ENCODE results near the gene ARHGEF3. TPM values are rescaled to one million over a fixed set of nuclear protein-coding genes. Genes with fewer than 3 reads are reported as not detected.

Gene ARHGEF3
- total RNA-seq, 1 donor from 2014 or later = 6.9 TPM

DNA sequence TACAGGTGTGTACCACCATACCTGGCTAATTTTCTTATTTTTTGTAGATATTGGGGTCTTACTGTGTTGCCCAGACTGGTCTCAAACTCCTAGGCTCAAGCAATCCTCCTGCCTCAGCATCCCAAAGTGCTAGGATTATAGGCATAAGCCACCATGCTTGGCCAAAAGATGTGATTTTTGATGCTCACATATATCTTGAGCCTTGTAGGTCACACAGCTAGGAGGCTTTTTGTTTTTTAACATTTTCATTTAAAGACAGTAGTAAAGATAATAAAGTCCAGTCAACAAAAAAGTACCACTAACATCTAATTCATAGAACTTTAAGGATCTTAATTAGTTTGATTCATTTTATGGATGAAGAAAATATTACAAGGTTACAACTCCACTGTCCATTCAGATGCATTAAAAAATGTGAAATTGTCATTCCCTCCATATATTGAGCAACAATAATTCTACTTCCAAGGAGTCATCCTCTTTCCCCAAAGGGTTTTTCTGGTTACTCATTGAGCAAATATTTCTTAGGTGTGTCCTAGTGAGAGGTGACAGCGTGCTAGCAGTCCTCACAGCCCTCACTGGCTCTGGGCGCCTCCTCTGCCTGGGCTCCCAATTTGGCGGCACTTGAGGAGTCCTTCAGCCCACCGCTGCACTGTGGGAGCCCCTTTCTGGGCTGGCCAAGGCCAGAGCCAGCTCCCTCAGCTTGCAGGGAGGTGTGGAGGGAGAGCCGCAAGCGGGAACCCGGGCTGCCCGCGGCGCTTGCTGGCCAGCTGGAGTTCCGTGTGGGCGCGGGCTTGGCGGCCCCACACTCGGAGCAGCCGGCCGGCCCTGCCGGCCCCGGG lies 110.4 kb downstream of the ARHGEF3 start:
- Mint-ChIP-seq H3K9me3 (ENCODE audit: low read depth) (no peaks in the 10 kb centered on the region), H3K27me3 (ENCODE audit: low read depth) (no peaks in the 10 kb centered on the region), H3K4me1 (ENCODE audit: low read depth) (no peaks in the 10 kb centered on the region), H3K27ac (ENCODE audit: unreplicated experiment) (no peak overlapping the region), H3K36me3 (ENCODE audit: low read depth) (no peaks in the 10 kb centered on the region), H3K4me3 (ENCODE audit: unreplicated experiment) (no peak overlapping the region)
- TF ChIP-seq, protein P1, sequence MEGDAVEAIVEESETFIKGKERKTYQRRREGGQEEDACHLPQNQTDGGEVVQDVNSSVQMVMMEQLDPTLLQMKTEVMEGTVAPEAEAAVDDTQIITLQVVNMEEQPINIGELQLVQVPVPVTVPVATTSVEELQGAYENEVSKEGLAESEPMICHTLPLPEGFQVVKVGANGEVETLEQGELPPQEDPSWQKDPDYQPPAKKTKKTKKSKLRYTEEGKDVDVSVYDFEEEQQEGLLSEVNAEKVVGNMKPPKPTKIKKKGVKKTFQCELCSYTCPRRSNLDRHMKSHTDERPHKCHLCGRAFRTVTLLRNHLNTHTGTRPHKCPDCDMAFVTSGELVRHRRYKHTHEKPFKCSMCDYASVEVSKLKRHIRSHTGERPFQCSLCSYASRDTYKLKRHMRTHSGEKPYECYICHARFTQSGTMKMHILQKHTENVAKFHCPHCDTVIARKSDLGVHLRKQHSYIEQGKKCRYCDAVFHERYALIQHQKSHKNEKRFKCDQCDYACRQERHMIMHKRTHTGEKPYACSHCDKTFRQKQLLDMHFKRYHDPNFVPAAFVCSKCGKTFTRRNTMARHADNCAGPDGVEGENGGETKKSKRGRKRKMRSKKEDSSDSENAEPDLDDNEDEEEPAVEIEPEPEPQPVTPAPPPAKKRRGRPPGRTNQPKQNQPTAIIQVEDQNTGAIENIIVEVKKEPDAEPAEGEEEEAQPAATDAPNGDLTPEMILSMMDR (IDR thresholded peaks at IDR 0.05) = no peak
- no peak for DNase-seq (ENCODE audit: low spot score)

DNA sequence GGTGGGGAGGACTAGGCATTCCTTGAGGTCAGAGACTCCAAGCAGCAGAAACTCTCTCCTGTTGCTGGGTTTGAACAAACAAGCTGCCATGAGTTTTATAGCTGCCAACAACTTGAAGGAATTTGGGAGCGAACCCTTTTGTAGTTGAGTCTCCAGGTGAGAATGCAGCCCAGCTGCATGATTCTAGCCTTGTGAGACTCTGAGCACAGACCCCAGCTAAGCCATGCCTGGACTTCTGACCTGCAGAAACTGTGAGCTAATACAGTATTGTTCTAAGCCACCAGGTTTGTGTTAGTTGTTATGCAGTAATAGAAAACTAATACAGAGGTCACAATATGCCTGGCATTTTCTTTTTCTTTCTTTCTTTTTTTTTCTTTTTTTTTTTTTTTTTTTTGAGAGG lies 112.4 kb downstream of the ARHGEF3 start:
- Mint-ChIP-seq H3K9me3 (ENCODE audit: low read depth) (no peaks in the 10 kb centered on the region), H3K36me3 (ENCODE audit: low read depth) (no peaks in the 10 kb centered on the region), H3K27me3 (ENCODE audit: low read depth) (no peaks in the 10 kb centered on the region), H3K4me3 (ENCODE audit: unreplicated experiment) (no peak overlapping the region), H3K4me1 (ENCODE audit: low read depth) (no peaks in the 10 kb centered on the region), H3K27ac (ENCODE audit: unreplicated experiment) (no peak overlapping the region)
- no peak for DNase-seq (ENCODE audit: low spot score)
- TF ChIP-seq, protein P1 (IDR thresholded peaks at IDR 0.05) = no peak

DNA sequence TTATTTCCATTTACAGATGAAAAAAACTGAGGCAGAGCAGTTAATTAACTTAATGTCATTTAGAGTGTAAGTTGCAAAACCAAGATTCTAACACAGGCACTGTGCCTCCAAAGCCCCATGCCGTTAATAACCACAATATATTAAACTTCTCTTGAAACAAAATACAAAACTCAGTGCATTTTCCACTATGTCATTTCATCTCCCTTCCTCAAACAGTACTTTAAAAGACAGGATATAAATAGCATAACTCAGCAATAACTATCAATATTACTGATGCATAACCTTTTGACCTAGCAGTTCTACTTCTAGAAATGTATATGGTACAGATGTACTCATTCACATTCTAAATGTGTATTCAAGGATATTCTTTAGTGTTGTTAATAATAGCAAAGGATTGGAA lies 113.6 kb downstream of the ARHGEF3 start:
- DNase-seq (ENCODE audit: low spot score) = no peak
- Mint-ChIP-seq H3K27me3 (ENCODE audit: low read depth) (no peaks in the 10 kb centered on the region), H3K36me3 (ENCODE audit: low read depth) (no peaks in the 10 kb centered on the region), H3K4me3 (ENCODE audit: unreplicated experiment) (no peak overlapping the region), H3K27ac (ENCODE audit: unreplicated experiment) (no peak overlapping the region), H3K4me1 (ENCODE audit: low read depth) (no peaks in the 10 kb centered on the region), H3K9me3 (ENCODE audit: low read depth) (no peaks in the 10 kb centered on the region)
- TF ChIP-seq, protein P1 (IDR thresholded peaks at IDR 0.05) = no peak

DNA sequence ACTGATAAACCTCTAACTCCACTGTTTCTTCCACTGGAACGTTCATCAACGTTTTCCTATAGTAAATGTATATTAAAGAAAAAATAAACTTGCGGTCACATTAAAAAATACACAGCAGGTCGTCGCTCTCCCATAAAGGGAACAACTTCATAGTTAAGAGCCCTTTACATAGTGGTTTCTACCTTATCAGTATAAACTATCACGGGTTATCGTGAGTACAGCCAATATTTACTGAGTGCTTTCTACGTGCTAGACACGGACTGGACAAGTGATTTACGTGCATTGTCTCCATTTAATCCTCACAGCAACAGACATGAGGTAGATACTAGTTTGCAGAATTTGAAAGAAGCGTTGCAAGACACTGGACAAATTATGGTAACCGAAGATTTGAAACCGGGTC lies 117.7 kb downstream of the ARHGEF3 start:
- Mint-ChIP-seq H3K4me3 (ENCODE audit: unreplicated experiment) (peak overlapping the region; percentile 67), H3K4me1 (ENCODE audit: low read depth) (peaks cover 29% of the 10 kb centered on the region), H3K36me3 (ENCODE audit: low read depth) (peaks cover 2% of the 10 kb centered on the region), H3K9me3 (ENCODE audit: low read depth) (no peaks in the 10 kb centered on the region), H3K27ac (ENCODE audit: unreplicated experiment) (no peak overlapping the region), H3K27me3 (ENCODE audit: low read depth) (no peaks in the 10 kb centered on the region)
- no peak for DNase-seq (ENCODE audit: low spot score)
- TF ChIP-seq, protein P1 (IDR thresholded peaks at IDR 0.05) = no peak

DNA sequence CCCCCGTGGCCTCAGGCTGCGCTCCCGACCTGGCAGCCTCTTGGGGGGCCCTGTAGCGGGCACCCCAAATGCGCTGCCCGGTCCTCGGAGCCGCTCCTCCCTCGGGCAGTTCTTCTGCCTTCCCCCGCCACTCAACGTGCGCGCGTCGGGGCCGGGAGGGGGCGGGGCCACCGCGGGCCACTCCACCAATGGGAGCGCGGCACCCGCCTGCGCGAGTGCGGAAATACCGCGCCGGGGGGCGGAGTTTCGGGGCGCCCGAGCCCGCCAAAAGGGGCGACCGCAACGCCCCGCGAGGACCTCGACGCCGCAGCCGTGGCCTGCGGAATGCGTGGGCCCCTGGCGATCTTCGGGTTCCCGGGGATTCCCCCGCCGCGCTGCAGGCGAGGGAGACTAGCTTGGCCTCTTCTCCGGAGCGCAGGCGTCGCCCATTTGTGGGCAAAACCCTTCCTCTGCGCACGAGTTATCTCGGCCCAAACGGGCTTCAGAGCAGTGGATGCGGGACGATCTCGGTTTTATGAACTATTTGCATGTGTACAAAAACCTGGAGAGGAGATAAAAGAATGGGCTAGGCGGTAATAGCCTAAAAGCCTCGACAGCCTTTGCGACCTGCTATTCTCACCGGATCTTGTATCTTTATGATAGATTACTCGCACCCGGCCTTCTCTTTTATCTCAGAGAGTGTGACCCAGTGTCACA lies 118.5 kb downstream of the ARHGEF3 start, which contains the start of gene TASOR:
TASOR (minus strand) TSS at position 144 of the 696 bp plus-strand sequence. CDS start 259 bp downstream, outside the sequence.
- H3K27me3 Mint-ChIP-seq (ENCODE audit: low read depth) = no peaks in the 10 kb centered on the region
- TF ChIP-seq, protein P1 (IDR thresholded peaks at IDR 0.05) = no peak
- H3K27ac Mint-ChIP-seq (ENCODE audit: unreplicated experiment) = peak within 1 kb of the TSS; percentile 98
- H3K4me1 Mint-ChIP-seq (ENCODE audit: low read depth) = peaks cover 34% of the 10 kb centered on the region
- peaks cover 4% of the 10 kb centered on the region for H3K36me3 Mint-ChIP-seq (ENCODE audit: low read depth)
- H3K4me3 Mint-ChIP-seq (ENCODE audit: unreplicated experiment) = peak within 1 kb of the TSS; percentile 96
- no peak for DNase-seq (ENCODE audit: low spot score)
- H3K9me3 Mint-ChIP-seq (ENCODE audit: low read depth) = no peaks in the 10 kb centered on the region
